Measurements from ENCODE around the gene NKX2-1.

GRCh38 chr14:36515105-36515593, 4.9 kb downstream of the NKX2-1 start:
- TF ChIP-seq POLR2AphosphoS5 (IDR thresholded peaks at IDR 0.05; ENCODE audit: insufficient read depth in 1 of 2, low read depth in 1 of 2) (no peak), CTCF (IDR thresholded peaks at IDR 0.05) (no peak)

Measured in vagina (tissue), 2 donors.